AG09319 (cell line): ENCODE data around the gene FBRSL1.
A peak's percentile ranks its signal among the peaks of the same experiment; 100 is the strongest.
"Not testable (repeated sequence)": the region's sequence is repeated elsewhere in the genome, so short reads cannot be mapped to it uniquely, and the experiment has no call there.

ENCODE experiments used
- DNase-seq: peaks from one replicate; pipeline ENCODE4 v3.0.0-alpha.2; 2010; ENCODE audit warnings: low read depth; ENCODE audit errors: extremely low read depth
- TF ChIP-seq, protein P1 (sequence below): IDR thresholded peaks from 2 replicates; pipeline ENCODE4 v1.5.1; 2011; ENCODE audit warnings: low read depth, mild to moderate bottlenecking, inconsistent platforms, low read length, moderate library complexity

The FBRSL1 gene

DNA sequence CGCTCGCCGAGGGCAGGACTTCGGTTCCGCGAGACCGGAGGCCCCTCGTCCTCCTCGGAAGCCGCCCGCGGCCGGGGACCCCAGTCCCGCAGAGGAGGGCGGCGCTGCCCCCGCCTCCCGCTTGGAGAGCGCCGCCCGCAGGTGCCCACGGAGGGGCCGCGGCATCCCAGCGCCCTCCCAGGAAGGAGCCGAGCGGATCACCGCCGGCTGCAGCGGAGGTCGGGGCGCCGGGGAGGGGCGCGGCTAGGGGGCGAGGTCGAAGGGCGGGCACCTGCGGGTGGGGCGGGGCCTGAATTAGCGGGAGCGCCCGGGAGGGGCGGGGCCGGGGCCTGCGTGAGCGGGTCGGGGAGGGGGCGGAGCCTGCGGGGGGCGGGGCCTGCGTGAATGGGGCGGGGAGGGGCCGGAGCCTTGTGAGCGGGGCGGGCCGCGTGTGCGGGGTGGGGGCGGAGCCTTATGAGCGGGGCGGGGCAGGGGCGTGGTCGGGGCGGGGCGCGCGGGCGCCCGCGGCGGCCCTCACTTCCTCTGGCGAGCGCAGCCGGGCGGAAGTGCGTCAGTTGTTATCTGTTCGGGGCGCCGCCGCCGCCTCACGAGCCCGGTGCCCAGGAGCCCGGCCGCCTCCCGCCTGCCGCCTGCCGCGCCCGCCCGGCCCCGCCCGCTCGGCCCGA lies at the start of gene FBRSL1:
Gene FBRSL1 (plus strand): TSS at position 550 of the 665 bp plus-strand sequence.
- peak; percentile 59 for DNase-seq
- TF ChIP-seq, protein P1, sequence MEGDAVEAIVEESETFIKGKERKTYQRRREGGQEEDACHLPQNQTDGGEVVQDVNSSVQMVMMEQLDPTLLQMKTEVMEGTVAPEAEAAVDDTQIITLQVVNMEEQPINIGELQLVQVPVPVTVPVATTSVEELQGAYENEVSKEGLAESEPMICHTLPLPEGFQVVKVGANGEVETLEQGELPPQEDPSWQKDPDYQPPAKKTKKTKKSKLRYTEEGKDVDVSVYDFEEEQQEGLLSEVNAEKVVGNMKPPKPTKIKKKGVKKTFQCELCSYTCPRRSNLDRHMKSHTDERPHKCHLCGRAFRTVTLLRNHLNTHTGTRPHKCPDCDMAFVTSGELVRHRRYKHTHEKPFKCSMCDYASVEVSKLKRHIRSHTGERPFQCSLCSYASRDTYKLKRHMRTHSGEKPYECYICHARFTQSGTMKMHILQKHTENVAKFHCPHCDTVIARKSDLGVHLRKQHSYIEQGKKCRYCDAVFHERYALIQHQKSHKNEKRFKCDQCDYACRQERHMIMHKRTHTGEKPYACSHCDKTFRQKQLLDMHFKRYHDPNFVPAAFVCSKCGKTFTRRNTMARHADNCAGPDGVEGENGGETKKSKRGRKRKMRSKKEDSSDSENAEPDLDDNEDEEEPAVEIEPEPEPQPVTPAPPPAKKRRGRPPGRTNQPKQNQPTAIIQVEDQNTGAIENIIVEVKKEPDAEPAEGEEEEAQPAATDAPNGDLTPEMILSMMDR, result no peak

DNA sequence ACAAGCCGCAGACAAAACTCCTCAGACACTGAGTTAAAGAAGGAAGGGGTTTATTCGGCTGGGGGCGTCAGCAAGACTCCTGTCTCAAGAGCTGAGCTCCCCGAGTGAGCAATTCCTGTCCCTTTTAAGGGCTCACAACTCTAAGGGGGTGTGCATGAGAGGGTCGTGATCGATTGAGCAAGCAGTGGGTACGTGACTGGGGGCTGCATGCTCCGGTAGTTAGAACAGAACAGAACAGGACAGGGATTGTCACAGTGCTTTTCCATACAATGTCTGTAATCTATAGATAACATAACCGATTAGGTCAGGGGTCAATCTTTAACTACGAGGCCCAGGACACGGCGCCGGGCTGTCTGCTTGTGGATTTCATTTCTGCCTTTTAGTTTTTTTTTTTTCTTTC lies 49.5 kb upstream of the FBRSL1 start:
- not testable (repeated sequence) for DNase-seq

DNA sequence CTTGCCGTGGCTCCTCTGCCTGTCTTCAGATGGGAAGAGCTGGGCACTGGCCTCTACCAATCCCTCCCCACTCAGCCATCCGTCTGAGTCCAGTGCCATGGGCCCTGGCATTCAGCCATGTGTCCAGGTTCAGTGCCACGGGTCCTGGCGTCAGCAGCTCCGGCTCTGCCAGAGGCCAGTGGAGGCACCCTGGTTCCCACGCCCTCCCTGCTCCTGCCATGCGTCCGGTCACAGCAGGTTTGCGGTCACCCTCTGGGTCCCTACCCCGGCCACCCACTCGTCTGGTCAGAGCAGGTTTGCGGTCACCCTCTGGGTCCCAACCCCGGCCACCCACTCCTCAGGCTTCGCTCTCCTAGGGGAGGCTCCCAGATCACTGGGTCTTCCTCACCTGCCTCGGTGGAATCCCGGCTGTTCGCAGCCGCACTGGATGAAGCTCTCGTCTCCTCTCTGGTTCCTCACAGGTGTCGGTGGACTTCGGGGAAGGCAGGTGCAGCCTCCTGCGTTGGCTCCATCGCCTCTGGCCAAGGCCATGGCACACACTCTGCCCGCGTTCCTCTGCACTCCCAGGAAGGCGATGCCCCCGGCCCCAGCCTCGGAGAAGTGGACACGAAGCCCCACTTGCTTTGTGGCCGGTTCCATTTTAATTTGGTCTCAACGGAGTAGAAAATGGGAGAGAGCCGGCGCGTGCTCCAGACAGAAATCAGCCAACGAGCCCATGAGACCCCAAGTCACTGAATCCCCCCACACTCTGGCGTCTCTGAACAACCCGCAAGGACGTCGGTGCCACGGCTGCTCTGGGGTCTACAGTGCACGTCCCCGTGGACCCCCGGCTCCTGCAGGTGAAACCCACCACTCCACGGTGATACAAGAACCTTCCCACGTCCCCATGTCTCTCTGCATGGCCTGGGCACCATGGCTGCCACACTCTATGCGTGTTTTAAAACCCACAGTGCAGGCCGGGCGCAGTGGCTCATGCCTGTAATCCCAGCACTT lies 47.8 kb upstream of the FBRSL1 start:
- no peak for DNase-seq
- TF ChIP-seq, protein P1, result no peak

DNA sequence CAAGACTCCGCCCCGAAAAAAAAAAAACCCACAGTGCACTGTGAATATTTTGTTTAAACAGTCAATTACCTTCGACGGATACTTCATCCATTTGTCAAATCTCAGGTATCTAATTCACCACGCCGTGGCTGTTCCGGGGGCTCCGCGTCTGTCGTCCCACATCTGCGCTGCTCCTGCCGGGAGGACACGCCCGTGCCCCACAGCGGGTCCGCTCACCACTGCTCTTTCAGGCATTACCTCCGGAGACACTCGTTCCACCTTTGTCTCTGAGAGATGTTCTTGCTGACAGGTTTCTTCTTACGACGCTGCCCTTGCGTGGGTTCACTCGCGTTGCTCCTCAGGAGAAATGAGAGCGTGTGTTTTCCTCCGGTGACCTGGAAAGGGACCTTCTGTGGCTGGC lies 46.9 kb upstream of the FBRSL1 start:
- DNase-seq, result no peak
- TF ChIP-seq, protein P1, result no peak

DNA sequence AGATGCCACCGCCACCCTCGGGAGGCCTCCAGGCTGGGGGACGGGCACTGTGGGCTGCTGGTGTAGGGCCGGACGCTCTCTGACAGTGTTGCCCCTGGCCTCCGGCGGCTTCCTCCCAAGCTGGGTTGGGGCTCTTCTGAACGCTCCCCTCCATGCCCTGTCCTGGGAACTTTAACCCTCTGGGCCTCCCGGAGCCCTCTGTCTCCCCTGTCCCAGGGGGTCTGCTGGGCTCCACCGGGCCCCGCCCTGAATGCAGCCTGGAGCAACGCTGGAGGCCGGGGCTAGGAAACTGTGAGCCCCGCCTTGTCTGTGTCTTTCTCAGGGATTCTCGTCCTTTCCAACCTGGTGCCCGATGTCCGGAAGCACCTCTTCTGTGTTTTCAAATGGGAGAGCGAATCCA lies 45.7 kb upstream of the FBRSL1 start:
- TF ChIP-seq, protein P1, result no peak

DNA sequence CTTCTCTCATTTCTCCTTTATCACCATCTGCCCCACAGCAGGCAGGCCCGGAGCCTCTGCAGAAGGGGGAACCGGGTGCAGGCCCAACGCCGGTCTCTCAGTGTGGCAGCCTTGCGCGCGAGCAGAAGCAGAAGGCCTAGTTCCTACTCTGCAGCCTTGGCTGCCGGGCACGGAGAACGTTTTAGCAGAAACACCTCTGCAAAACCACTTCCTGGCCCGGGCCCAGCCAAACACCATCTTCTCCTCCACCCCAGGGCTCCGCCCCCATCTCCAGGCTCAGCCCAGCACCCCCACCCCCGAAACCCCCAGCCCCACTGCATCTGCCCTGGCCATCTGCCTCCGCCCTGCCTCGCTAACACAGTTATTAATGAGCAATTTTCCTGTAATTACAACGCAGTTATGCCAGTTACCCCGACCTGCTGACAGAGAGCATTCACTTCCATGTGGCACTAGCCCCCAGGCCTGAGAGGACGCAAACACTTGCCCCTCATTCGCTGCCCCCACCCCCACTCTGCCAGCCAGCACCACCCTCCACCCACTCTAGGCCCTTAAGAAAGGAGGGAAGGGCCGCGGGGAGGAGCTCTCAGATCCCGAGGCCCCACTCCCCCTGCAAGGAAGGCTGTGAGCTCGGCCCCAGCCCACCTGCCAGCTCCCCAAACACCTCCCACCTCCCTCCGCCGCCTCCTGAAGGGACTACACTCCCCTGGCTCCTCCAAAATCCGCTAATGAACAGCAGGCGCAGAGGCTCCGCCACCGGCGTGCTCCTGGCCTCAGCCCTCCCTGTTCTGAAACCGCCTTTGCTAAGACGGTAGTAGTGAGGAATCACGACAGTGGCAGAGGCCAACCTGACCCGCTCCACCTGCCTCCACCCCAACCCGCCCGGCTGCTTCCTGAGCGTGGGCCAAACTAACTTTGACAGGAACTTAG lies 44.7 kb upstream of the FBRSL1 start:
- DNase-seq, result no peak
- TF ChIP-seq, protein P1, result no peak

More for the DNA sequence above, 45.7 kb upstream of the FBRSL1 start:
- no peak for DNase-seq

DNA sequence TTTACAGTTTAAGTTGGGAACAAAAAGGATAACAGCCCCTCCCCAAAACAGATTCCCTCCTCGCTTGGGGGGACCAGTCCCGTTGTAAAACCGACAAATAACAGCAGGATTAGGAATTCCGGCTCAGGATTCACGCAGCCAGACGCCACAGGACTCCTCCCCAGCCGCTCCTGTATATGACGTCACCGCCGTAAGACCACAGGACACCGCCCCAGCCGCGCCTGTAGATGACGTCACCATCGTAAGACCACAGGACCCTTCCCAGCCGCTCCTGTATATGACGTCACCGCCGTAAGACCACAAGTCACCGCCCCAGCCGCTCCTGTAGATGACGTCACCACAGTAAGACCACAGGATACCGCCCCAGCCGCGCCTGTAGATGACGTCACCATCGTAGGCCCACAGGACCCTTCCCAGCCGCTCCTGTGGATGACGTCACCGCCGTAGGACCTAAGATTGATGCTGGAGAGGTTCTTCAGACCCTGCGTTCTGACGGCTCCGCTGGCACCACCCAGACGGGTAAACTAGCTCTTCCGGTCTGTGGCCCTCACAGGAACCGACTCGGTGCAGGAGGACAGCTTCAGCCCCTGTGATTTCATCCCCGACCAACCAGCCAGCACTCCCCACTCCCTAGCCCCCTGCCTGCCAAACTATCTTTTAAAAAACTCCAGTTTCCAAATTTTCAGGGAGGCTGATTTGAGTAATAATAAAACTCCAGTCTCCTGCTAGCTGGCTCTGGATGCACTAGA lies 43.9 kb upstream of the FBRSL1 start:
- TF ChIP-seq, protein P1, result no peak
- peak; percentile 24 for DNase-seq
